ENCODE data around the gene ABCD1. TPM values are rescaled to one million over a fixed set of nuclear protein-coding genes. Genes with fewer than 3 reads are reported as not detected.
A peak's percentile ranks its signal among the peaks of the same experiment; 100 is the strongest.

The ABCD1 gene
- total RNA-seq, 1 donor from 2014 or later = 12.6 TPM

DNA sequence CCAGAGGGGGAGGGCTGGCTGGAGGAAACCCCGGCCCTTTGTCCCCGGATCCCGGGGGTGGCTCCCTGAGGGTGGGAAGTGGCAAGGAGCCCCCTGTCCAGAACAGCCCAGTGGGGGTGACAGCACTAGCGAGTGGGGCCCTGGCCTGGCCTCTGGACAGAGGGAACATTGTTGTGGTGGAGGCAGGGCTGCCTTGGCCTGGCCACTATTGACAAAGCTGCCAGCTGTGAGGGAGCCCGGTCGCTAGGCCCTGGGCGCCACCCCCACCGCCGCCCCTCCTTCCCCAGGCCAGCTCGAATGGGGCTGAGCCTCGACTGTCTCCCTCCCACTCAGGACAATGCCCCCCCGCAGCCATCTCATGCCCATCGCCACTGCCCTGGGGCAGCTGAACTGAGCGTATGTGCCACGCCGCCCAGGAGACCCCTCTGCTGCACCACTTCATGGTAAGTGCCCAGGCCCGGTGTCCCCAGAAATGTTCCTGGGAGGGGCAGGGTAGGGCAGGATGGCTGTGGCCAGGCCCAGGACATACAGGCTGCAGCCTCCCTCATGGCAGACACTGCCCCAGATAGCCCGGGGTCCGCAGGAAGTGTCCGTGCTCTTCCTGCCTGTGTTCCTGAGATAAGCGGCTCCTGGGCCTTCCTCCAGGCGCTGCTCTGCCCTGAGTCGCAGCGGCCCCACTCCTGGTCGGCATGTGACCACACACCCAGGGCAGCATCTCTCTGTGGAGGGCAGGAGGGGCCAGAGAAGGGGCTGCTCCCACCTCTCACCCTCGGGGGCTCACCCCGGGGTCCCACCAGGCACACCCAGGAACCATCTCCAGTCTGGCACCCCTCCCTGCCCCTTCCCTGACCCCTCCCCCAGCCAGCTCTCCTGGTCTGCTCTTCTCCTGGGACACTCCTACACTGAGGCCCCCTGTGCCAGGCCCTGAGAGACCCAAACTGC lies 40.8 kb downstream of the ABCD1 start:
- no peak for DNase-seq (ENCODE audit: low read depth)
- H3K4me3 ChIP-seq (ENCODE audit: low read depth, low read length) = no peak overlapping the region
- TF ChIP-seq, protein P1, sequence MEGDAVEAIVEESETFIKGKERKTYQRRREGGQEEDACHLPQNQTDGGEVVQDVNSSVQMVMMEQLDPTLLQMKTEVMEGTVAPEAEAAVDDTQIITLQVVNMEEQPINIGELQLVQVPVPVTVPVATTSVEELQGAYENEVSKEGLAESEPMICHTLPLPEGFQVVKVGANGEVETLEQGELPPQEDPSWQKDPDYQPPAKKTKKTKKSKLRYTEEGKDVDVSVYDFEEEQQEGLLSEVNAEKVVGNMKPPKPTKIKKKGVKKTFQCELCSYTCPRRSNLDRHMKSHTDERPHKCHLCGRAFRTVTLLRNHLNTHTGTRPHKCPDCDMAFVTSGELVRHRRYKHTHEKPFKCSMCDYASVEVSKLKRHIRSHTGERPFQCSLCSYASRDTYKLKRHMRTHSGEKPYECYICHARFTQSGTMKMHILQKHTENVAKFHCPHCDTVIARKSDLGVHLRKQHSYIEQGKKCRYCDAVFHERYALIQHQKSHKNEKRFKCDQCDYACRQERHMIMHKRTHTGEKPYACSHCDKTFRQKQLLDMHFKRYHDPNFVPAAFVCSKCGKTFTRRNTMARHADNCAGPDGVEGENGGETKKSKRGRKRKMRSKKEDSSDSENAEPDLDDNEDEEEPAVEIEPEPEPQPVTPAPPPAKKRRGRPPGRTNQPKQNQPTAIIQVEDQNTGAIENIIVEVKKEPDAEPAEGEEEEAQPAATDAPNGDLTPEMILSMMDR (conservative IDR thresholded peaks at IDR 0.05; ENCODE audit: low read depth, low read length) = no peak

DNA sequence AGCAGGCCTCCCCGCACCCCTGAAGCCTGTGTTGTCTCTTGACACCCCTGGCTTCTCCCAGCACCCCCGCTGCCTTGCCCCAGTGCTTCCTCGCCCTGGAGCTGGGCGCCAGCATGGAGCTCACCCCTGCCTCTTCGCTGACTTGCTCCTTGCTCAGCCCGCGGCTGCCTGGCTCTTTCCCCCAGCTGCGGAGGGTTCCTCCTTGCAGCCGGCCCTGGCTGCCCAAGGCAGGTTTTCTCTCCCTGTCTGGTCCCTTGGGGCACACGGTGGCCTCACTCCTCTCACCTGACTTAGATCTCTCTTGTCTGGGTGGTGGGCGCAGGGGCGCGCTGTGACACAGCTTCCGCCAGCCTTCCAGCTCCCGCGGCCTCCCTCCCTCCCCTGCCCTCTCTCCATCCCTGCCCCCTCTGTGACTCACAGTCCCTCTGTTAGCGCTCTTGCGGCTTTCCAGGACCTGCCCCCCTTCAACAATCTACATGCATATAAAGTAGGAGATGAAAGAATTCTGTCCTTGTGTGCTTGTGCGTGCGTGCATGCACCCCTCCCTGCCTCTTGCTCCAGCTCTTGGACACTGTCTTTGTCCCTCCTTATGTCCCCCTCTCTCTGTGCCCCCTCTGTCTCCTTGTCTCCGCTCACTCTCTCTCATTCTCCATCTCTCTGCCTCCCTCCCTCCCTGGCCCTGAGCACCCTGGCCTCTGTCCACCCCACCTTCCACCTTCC lies 41.6 kb downstream of the ABCD1 start:
- DNase-seq (ENCODE audit: low read depth) = no peak
- TF ChIP-seq, protein P1 (conservative IDR thresholded peaks at IDR 0.05; ENCODE audit: low read depth, low read length) = no peak
- H3K4me3 ChIP-seq (ENCODE audit: low read depth, low read length) = peak overlapping the region; percentile 12

DNA sequence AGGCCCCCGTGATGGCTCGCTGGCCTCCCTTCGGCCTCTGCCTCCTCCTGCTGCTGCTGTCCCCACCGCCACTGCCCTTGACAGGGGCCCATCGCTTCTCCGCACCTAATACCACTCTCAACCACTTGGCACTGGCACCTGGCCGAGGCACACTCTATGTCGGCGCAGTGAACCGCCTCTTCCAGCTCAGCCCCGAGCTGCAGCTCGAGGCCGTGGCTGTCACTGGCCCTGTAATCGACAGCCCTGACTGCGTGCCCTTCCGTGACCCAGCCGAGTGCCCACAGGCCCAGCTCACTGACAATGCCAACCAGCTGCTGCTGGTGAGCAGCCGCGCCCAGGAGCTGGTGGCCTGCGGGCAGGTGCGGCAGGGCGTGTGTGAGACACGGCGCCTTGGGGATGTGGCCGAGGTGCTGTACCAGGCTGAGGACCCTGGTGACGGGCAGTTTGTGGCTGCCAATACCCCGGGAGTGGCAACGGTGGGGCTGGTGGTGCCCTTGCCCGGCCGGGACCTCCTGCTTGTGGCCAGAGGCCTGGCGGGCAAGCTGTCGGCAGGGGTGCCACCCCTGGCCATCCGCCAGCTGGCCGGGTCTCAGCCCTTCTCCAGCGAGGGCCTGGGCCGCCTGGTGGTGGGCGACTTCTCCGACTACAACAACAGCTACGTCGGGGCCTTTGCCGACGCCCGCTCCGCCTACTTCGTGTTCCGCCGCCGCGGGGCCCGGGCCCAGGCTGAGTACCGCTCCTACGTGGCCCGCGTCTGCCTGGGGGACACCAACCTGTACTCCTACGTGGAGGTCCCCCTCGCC lies 42.4 kb downstream of the ABCD1 start:
- H3K4me3 ChIP-seq (ENCODE audit: low read depth, low read length) = no peak overlapping the region
- DNase-seq (ENCODE audit: low read depth) = no peak
- TF ChIP-seq, protein P1 (conservative IDR thresholded peaks at IDR 0.05; ENCODE audit: low read depth, low read length) = no peak

DNA sequence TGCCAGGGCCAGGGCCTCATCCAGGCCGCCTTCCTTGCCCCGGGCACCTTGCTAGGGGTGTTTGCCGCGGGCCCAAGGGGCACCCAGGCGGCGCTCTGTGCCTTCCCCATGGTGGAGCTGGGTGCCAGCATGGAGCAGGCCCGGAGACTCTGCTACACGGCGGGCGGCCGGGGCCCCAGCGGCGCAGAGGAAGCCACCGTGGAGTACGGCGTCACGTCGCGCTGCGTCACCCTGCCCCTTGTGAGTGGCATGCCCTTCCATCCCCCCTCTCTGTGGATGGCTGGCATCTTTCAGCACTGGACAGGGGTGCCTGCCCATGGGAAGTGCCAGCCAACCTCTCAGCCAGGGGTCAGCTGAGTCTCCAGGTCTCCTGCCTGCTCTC lies 43.0 kb downstream of the ABCD1 start:
- TF ChIP-seq, protein P1 (conservative IDR thresholded peaks at IDR 0.05; ENCODE audit: low read depth, low read length) = no peak

DNA sequence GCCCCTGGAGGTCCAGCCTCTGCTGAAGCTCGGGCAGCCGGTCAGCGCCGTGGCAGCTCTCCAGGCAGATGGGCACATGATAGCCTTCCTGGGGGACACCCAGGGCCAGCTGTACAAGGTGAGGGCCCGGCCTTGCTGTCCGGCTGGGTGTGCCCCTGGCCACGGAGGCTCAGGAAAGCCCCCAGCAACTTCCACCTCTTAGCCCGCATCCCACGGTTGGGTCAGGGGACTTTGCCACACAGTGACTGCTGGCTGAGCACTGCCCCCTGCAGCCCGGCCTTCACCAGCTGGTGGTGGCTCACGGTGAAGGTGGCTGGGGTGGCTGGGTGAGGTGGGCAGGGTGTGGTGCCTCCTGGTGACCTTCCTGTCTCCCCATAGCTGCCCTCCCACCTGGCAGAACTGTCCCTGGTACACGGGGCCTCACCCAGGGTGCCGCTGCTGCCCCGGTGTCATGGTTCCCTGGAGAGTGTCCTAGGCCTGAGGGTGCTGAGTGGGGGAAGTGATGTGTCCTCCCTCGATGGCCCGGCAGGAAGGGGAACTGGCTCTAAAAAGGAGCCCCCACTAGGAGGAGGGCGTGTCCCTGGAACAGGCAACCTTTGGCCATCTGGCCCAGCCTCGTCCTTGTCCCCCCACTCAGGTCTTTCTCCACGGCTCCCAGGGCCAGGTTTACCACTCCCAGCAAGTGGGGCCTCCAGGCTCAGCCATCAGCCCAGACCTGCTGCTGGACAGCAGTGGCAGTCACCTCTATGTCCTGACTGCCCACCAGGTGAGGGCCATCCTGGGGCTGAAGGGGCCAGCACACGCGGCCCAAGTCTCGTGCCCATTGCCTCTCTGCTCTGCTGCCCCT lies 43.9 kb downstream of the ABCD1 start:
- no peak overlapping the region for H3K4me3 ChIP-seq (ENCODE audit: low read depth, low read length)
- TF ChIP-seq, protein P1 (conservative IDR thresholded peaks at IDR 0.05; ENCODE audit: low read depth, low read length) = peak; percentile 14

More for the DNA sequence above, 43.0 kb downstream of the ABCD1 start:
- DNase-seq (ENCODE audit: low read depth) = no peak
- H3K4me3 ChIP-seq (ENCODE audit: low read depth, low read length) = no peak overlapping the region

More for the DNA sequence above, 43.9 kb downstream of the ABCD1 start:
- DNase-seq (ENCODE audit: low read depth) = no peak
